Vagina (tissue), 1 donor: ENCODE measurements around the gene SLC16A10. TPM values are rescaled to one million over a fixed set of nuclear protein-coding genes. Genes with fewer than 3 reads are reported as not detected.

Experiments used
- small RNA-seq: library from RNA; depleted of rRNA; stranded (forward); fragments of <200 nt; gene quantifications from one replicate; pipeline ENCODE3, GENCODE V24; 2016
- total RNA-seq: library from RNA; depleted of rRNA; stranded (reverse); fragments of >200 nt; gene quantifications from one replicate; pipeline ENCODE4 v1.2.3, GENCODE V29; 2016

The SLC16A10 gene
- total RNA-seq, 1 donor from 2014 or later = 5.4 TPM

Small RNA genes within 50 kb of the gene (small RNA-seq; reads per million reads assigned to genes)
- not detected for gene RNU6-960P

Other genes starting within 250 kb of the SLC16A10 start
- gene AMD1, start 212.7 kb upstream of the SLC16A10 start, total RNA-seq = 58.2 TPM
- 25.5 TPM for gene GTF3C6, start 128.8 kb upstream of the SLC16A10 start, total RNA-seq
- 11.0 TPM for gene RPF2, start 105.5 kb upstream of the SLC16A10 start, total RNA-seq